Duodenal mucosa (tissue), 2 donors: ENCODE measurements around the gene FBXO17.
A peak's percentile ranks its signal among the peaks of the same experiment; 100 is the strongest.
"Not testable (repeated sequence)": the region's sequence is repeated elsewhere in the genome, so short reads cannot be mapped to it uniquely, and the experiment has no call there.

Experiments used
- H3K27ac ChIP-seq: one replicate; pipeline ENCODE4 v1.7.0; 2013; ENCODE audit warnings: low read depth, low read length
- H3K27me3 ChIP-seq, 2 donors: one replicate each; pipeline ENCODE4 v1.7.0; 2013; ENCODE audit warnings: low read length in 2 of 2, control low read depth in 1 of 2; ENCODE audit not compliant: insufficient read depth in 2 of 2, control insufficient read depth in 1 of 2
- H3K36me3 ChIP-seq, 2 donors: one replicate each; pipeline ENCODE4 v1.7.0; 2013; ENCODE audit warnings: low read length in 2 of 2, control low read depth in 1 of 2; ENCODE audit not compliant: insufficient read depth in 2 of 2, control insufficient read depth in 1 of 2
- H3K4me1 ChIP-seq, 2 donors: one replicate each; pipeline ENCODE4 v1.7.0; 2013; ENCODE audit warnings: low read length in 2 of 2, control low read depth in 1 of 2; ENCODE audit not compliant: insufficient read depth in 2 of 2, control insufficient read depth in 1 of 2
- H3K4me3 ChIP-seq, 2 donors: one replicate each; pipeline ENCODE4 v1.7.0; 2013; ENCODE audit warnings: low read length in 2 of 2, low read depth in 1 of 2
- H3K9ac ChIP-seq, 2 donors: one replicate each; pipeline ENCODE4 v1.7.0; 2013; ENCODE audit warnings: low read length in 2 of 2, low read depth in 1 of 2
- H3K9me3 ChIP-seq, 2 donors: one replicate each; pipeline ENCODE4 v1.7.0; 2013; ENCODE audit warnings: low read length in 2 of 2, control low read depth in 1 of 2; ENCODE audit not compliant: control insufficient read depth in 1 of 2

Gene FBXO17

DNA sequence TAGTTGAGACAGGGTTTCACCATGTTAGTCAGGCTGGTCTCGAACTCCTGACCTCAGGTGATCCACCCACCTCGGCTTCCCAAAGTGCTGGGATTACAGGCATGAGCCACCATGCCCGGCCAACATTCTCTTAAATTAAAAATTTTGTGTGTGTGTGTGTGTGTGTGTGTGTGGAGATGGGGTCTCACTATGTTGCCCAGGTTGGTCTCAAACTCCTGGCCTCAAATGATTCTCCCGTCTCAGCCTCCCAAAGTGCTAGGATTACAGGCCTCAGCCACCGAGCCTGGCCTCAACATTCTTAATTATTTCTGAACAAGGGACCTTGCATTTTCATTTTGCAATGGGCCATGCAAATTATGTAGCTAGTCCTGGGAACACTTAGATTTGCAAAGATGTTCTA is 9.4 kb downstream of the FBXO17 start:
- H3K4me1 ChIP-seq, H3K27ac ChIP-seq, H3K9me3 ChIP-seq, H3K9ac ChIP-seq, H3K36me3 ChIP-seq, H3K27me3 ChIP-seq, H3K4me3 ChIP-seq: not testable (repeated sequence)

- H3K4me3 ChIP-seq, result no peak overlapping the region
- no peak overlapping the region for H3K27ac ChIP-seq
- no peaks in the 10 kb centered on the region for H3K36me3 ChIP-seq
- no peak overlapping the region for H3K9ac ChIP-seq
- peaks cover 0 to 4% of the 10 kb centered on the region in 2 donors for H3K4me1 ChIP-seq
- H3K27me3 ChIP-seq, result no peaks in the 10 kb centered on the region
- H3K9me3 ChIP-seq, result no peaks in the 10 kb centered on the region
Observed at GRCh38 chr19:38964738-38965137, 10.8 kb downstream of the FBXO17 start.

- Histone ChIP-seq H3K9ac (no peak overlapping the region), H3K36me3 (no peaks in the 10 kb centered on the region), H3K4me3 (no peak overlapping the region), H3K4me1 (peaks cover 0 to 4% of the 10 kb centered on the region in 2 donors), H3K27me3 (no peaks in the 10 kb centered on the region), H3K9me3 (no peaks in the 10 kb centered on the region), H3K27ac (no peak overlapping the region)
Observed at GRCh38 chr19:38959618-38960017, 15.9 kb downstream of the FBXO17 start.

DNA sequence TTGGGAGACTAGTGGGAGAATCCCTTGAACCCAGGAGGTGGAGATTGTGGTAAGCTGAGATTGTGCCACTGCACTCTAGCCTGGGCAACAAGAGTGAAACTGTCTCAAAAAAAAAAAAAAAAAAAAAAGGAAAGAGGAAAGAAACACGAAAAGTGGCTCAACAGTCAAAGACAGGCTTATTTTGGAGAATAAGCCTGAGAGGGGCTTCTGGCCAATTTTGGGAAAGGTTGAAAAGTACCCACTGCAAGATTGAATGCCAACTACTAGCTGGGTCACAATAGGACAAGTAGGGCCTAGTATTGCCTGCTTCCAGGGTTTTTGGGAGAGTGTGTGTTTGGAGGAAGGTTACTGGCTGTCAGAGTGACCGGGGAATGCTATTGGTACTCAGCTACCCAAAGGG is 17.2 kb downstream of the FBXO17 start:
- Histone ChIP-seq H3K27ac (no peak overlapping the region), H3K4me1 (peaks cover 0 to 4% of the 10 kb centered on the region in 2 donors), H3K9ac (no peak overlapping the region), H3K36me3 (no peaks in the 10 kb centered on the region), H3K27me3 (no peaks in the 10 kb centered on the region), H3K4me3 (no peak overlapping the region), H3K9me3 (no peaks in the 10 kb centered on the region)

GRCh38 chr19:38956264-38956663 is 19.3 kb downstream of the FBXO17 start:
- Histone ChIP-seq H3K27me3 (no peaks in the 10 kb centered on the region), H3K9ac (no peak overlapping the region), H3K27ac (no peak overlapping the region), H3K9me3 (no peaks in the 10 kb centered on the region), H3K4me1 (peaks cover 0 to 3% of the 10 kb centered on the region in 2 donors), H3K36me3 (no peaks in the 10 kb centered on the region), H3K4me3 (no peak overlapping the region)

DNA sequence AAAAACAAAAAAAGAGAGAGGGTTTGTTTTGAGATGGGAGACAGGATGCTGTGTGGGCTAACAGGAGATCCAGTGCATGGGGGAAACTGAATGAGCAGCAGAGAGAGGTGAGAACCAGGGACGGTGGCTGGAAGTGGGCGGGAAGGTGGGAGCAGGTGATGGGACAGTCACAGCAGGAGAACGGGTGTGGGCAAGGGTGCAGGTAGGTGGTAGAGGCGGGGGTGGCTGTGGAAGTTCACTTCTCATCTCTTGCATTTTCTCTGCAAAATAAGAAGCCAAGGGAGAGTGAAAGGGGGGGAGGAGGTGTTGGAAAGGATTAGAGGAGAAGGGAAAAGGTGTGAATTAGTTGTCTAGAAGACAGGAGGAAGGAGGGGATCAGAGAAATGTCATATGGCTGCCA is 21.9 kb downstream of the FBXO17 start:
- H3K36me3 ChIP-seq, result no peaks in the 10 kb centered on the region
- no peaks in the 10 kb centered on the region for H3K27me3 ChIP-seq
- no peak overlapping the region for H3K9ac ChIP-seq

DNA sequence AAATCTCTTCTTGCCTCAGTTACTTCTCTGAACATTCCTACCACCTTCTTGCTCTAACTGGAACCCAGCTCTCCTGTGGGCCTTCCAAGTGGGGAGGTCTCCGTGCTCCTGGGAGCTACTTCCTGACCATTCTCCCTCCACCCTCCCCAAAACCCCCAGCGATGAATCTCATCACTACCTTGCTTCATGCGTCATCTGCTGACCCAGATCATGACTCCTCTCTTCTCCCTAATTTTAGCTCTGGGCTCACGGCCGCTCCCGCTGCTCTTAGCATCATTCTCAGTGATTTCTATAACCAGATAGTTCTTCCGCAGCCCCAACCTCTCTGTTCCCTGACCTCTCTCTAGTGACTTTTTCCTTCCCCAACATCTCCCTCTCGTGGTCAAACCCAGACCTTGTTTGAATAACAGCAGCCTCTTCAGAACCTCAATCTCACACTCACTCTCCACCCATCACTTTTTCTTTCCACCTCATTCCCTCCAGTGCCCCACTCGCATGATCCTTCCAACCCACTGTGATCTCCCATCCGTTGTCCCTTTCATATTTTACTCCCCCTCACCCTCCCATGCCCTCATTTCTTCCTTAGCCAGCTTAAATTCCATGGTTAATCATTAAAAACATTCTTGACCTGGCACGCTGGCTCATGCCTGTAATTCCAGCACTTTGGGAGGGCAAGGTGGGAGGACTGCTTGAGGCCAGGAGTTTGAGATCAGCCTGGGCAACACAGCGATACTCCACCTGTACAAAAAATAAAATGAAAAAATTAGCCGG is 23.0 kb downstream of the FBXO17 start:
- Histone ChIP-seq H3K4me3 (no peak overlapping the region), H3K9ac (no peak overlapping the region), H3K27ac (no peak overlapping the region), H3K9me3 (no peaks in the 10 kb centered on the region), H3K27me3 (no peaks in the 10 kb centered on the region), H3K4me1 (peaks cover 7 to 11% of the 10 kb centered on the region in 2 donors), H3K36me3 (no peaks in the 10 kb centered on the region)

More for the DNA sequence above, 21.9 kb downstream of the FBXO17 start:
- Histone ChIP-seq H3K9me3 (no peaks in the 10 kb centered on the region), H3K4me3 (no peak overlapping the region), H3K27ac (no peak overlapping the region), H3K4me1 (peaks cover 7 to 11% of the 10 kb centered on the region in 2 donors)

- Histone ChIP-seq H3K27me3 (no peaks in the 10 kb centered on the region), H3K4me3 (no peak overlapping the region), H3K4me1 (peaks cover 7 to 11% of the 10 kb centered on the region in 2 donors), H3K36me3 (no peaks in the 10 kb centered on the region), H3K9me3 (no peaks in the 10 kb centered on the region), H3K9ac (no peak overlapping the region), H3K27ac (no peak overlapping the region)
Observed at GRCh38 chr19:38951187-38951586, 24.4 kb downstream of the FBXO17 start.

- peak overlapping the region; percentile 29 to 62 for H3K4me3 ChIP-seq
- no peaks in the 10 kb centered on the region for H3K27me3 ChIP-seq
- H3K9me3 ChIP-seq, result no peaks in the 10 kb centered on the region
- no peak overlapping the region for H3K27ac ChIP-seq
- no peak overlapping the region for H3K9ac ChIP-seq
- H3K36me3 ChIP-seq, result no peaks in the 10 kb centered on the region
- peaks cover 7 to 11% of the 10 kb centered on the region in 2 donors for H3K4me1 ChIP-seq
Observed at GRCh38 chr19:38949580-38950367, 25.8 kb downstream of the FBXO17 start.

GRCh38 chr19:38946229-38947010 is 29.1 kb downstream of the FBXO17 start:
- Histone ChIP-seq H3K9ac (no peak overlapping the region), H3K4me3 (no peak overlapping the region), H3K9me3 (no peaks in the 10 kb centered on the region), H3K4me1 (peaks cover 7 to 8% of the 10 kb centered on the region in 2 donors), H3K36me3 (no peaks in the 10 kb centered on the region), H3K27me3 (no peaks in the 10 kb centered on the region), H3K27ac (no peak overlapping the region)
